Liver (tissue), 9 donors: ENCODE results near the gene HSD17B4. TPM values are rescaled to one million over a fixed set of nuclear protein-coding genes. Genes with fewer than 3 reads are reported as not detected.

Experiments used
- DNase-seq: peaks from one replicate; pipeline ENCODE4 v3.0.0-alpha.2; 2017; ENCODE audit warnings: low spot score
- H3K27ac ChIP-seq, 2 donors: one replicate each; pipeline ENCODE4 v1.7.0; 2013; ENCODE audit warnings: inconsistent platforms in 2 of 2, low read length in 2 of 2, control low read depth in 1 of 2, low read depth in 1 of 2, mild to moderate bottlenecking in 1 of 2
- H3K27me3 ChIP-seq, 4 donors: one replicate each; pipeline versions ENCODE4 v1.6.1 to v1.7.0; 2013; ENCODE audit warnings: low read length in 3 of 4, inconsistent platforms in 1 of 4, mild to moderate bottlenecking in 1 of 4, moderate library complexity in 1 of 4; ENCODE audit not compliant: control insufficient read depth in 4 of 4, insufficient read depth in 4 of 4
- H3K36me3 ChIP-seq, 4 donors: one replicate each; pipeline versions ENCODE4 v1.6.1 to v1.7.0; 2013; ENCODE audit warnings: low read length in 3 of 4, mild to moderate bottlenecking in 3 of 4, low read depth in 1 of 4, moderate library complexity in 1 of 4; ENCODE audit not compliant: control insufficient read depth in 4 of 4, insufficient read depth in 3 of 4
- H3K4me1 ChIP-seq, 4 donors: one replicate each; pipeline versions ENCODE4 v1.6.1 to v1.7.0; 2013; ENCODE audit warnings: low read length in 3 of 4, mild to moderate bottlenecking in 3 of 4, moderate library complexity in 1 of 4; ENCODE audit not compliant: control insufficient read depth in 4 of 4, insufficient read depth in 4 of 4
- H3K4me3 ChIP-seq, 3 donors: one replicate each; pipeline versions ENCODE4 v1.6.1 to v1.7.0; 2013; ENCODE audit warnings: low read length in 3 of 3, control low read depth in 1 of 3, low read depth in 1 of 3, mild to moderate bottlenecking in 1 of 3
- H3K9ac ChIP-seq, 2 donors: one replicate each; pipeline ENCODE4 v1.7.0; 2013; ENCODE audit warnings: low read length in 2 of 2, mild to moderate bottlenecking in 2 of 2, moderate library complexity in 2 of 2, control low read depth in 1 of 2, low read depth in 1 of 2
- H3K9me3 ChIP-seq, 4 donors: one replicate each; pipeline versions ENCODE4 v1.6.1 to v1.7.0; 2013; ENCODE audit warnings: low read length in 3 of 4; ENCODE audit not compliant: control insufficient read depth in 4 of 4
- ATF3 ChIP-seq: IDR thresholded peaks from 2 replicates; pipeline ENCODE4 v1.6.1; 2016; ENCODE audit warnings: antibody characterized with exemption
- EGR1 ChIP-seq, 2 donors: IDR thresholded peaks; 2 replicates each; pipeline ENCODE4 v1.6.1; 2016 to 2018; ENCODE audit warnings: antibody characterized with exemption in 2 of 2, low read depth in 2 of 2
- FOXA1 ChIP-seq: IDR thresholded peaks from 2 replicates; pipeline ENCODE4 v1.6.1; 2016; ENCODE audit warnings: antibody characterized with exemption
- FOXA2 ChIP-seq: IDR thresholded peaks from 2 replicates; pipeline ENCODE4 v1.6.1; 2016; ENCODE audit warnings: antibody characterized with exemption
- GABPA ChIP-seq, 2 donors: IDR thresholded peaks in 1 of 2; conservative IDR thresholded peaks in 1 of 2; 2 replicates each; pipeline ENCODE4 v1.6.1; 2016; ENCODE audit warnings: antibody characterized with exemption in 2 of 2, mild to moderate bottlenecking in 1 of 2, moderate library complexity in 1 of 2
- HNF4G ChIP-seq: IDR thresholded peaks from 2 replicates; pipeline ENCODE4 v1.6.1; 2016; ENCODE audit warnings: antibody characterized with exemption
- JUND ChIP-seq, 2 donors: IDR thresholded peaks; 2 replicates each; pipeline ENCODE4 v1.6.1; 2016; ENCODE audit warnings: antibody characterized with exemption in 2 of 2
- MAX ChIP-seq: IDR thresholded peaks from 2 replicates; pipeline ENCODE4 v1.6.1; 2016; ENCODE audit warnings: antibody characterized with exemption
- NR2F2 ChIP-seq: IDR thresholded peaks from 2 replicates; pipeline ENCODE4 v1.6.1; 2016; ENCODE audit warnings: antibody characterized with exemption
- RAD21 ChIP-seq, 2 donors: IDR thresholded peaks; 2 replicates each; pipeline ENCODE4 v1.6.1; 2016; ENCODE audit warnings: antibody characterized with exemption in 2 of 2, mild to moderate bottlenecking in 2 of 2
- RXRA ChIP-seq, 2 donors: IDR thresholded peaks; 2 replicates each; pipeline ENCODE4 v1.6.1; 2017 to 2018; ENCODE audit warnings: antibody characterized with exemption in 2 of 2, mild to moderate bottlenecking in 1 of 2
- SP1 ChIP-seq: IDR thresholded peaks from 2 replicates; pipeline ENCODE4 v1.6.1; 2018; ENCODE audit warnings: antibody characterized with exemption, mild to moderate bottlenecking
- TAF1 ChIP-seq: conservative IDR thresholded peaks from 2 replicates; pipeline ENCODE4 v1.6.1; 2016; ENCODE audit warnings: antibody characterized with exemption, mild to moderate bottlenecking
- YY1 ChIP-seq: IDR thresholded peaks from 2 replicates; pipeline ENCODE4 v1.6.1; 2016; ENCODE audit warnings: antibody characterized with exemption, mild to moderate bottlenecking
- WGBS: extraction: QIAGEN DNeasy Blood & Tissue Kit; methylation state at CpG from one replicate; pipeline ENCODE4 v1.1.7; 2013; 5-methylcytosine and 5-hydroxymethylcytosine counted together
- polyA plus RNA-seq, 2 donors: library from polyadenylated mRNA; stranded (reverse) in 1 of 2; unstranded in 1 of 2; fragments of 200-250 nt in 1 of 2; fragments of >200 nt in 1 of 2; fragmentation: Nextera tagmentation in 1 of 2; extraction: Ambion mirVana in 1 of 2; gene quantifications; one replicate each; pipeline versions ENCODE4 v1.2.1 to v1.2.3, GENCODE V29; 2013 to 2015
- total RNA-seq, 2 donors: library from RNA; depleted of rRNA; stranded (reverse); fragments of >200 nt; gene quantifications; one replicate each; pipeline ENCODE4 v1.2.3, GENCODE V29; 2014
- TF ChIP-seq, protein P1 (sequence below): fragments of 150-350 bp; IDR thresholded peaks from 2 replicates; pipeline ENCODE4 v1.5.1; 2017; ENCODE audit warnings: improper control_type of control experiment, low read depth, low read length; ENCODE audit not compliant: missing input control
- TF ChIP-seq, protein P2 (sequence below): IDR thresholded peaks from 2 replicates; pipeline ENCODE4 v1.6.1; 2016; ENCODE audit warnings: antibody characterized with exemption, mild to moderate bottlenecking
- donor health status: healthy.
- donor health status: healthy.
- donor health status: healthy.
- donor health status: healthy.
- donor health status: healthy.

Gene HSD17B4
- total and polyA plus RNA-seq, 4 donors = 299 to 699 (median 393) TPM

- no peak overlapping the region for H3K27ac ChIP-seq
- no peaks in the 10 kb centered on the region for H3K9me3 ChIP-seq
- H3K9ac ChIP-seq = no peak overlapping the region
- H3K4me1 ChIP-seq = peaks cover 0 to 2% (median 0%) of the 10 kb centered on the region in 4 donors
- no peak overlapping the region for H3K4me3 ChIP-seq
- H3K36me3 ChIP-seq = no peaks in the 10 kb centered on the region
- H3K27me3 ChIP-seq = no peaks in the 10 kb centered on the region
- TF ChIP-seq MAX (no peak), FOXA2 (no peak), RXRA (IDR thresholded peaks at IDR 0.05) (no peak), GABPA (IDR thresholded peaks at IDR 0.05 in 1 of 2, conservative IDR thresholded peaks at IDR 0.05 in 1 of 2) (no peak), JUND (IDR thresholded peaks at IDR 0.05) (no peak), HNF4G (no peak), YY1 (no peak), RAD21 (IDR thresholded peaks at IDR 0.05) (no peak), SP1 (no peak), NR2F2 (no peak), ATF3 (no peak), TAF1 (no peak)
- TF ChIP-seq, protein P1, sequence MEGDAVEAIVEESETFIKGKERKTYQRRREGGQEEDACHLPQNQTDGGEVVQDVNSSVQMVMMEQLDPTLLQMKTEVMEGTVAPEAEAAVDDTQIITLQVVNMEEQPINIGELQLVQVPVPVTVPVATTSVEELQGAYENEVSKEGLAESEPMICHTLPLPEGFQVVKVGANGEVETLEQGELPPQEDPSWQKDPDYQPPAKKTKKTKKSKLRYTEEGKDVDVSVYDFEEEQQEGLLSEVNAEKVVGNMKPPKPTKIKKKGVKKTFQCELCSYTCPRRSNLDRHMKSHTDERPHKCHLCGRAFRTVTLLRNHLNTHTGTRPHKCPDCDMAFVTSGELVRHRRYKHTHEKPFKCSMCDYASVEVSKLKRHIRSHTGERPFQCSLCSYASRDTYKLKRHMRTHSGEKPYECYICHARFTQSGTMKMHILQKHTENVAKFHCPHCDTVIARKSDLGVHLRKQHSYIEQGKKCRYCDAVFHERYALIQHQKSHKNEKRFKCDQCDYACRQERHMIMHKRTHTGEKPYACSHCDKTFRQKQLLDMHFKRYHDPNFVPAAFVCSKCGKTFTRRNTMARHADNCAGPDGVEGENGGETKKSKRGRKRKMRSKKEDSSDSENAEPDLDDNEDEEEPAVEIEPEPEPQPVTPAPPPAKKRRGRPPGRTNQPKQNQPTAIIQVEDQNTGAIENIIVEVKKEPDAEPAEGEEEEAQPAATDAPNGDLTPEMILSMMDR = no peak
- no peak for DNase-seq
- WGBS = 94% methylated on average over 5 of the region's 5 CpGs
These were observed 45.7 kb upstream of the HSD17B4 start for GRCh38 chr5:119406551-119407110.

GRCh38 chr5:119409235-119409815, 43.0 kb upstream of the HSD17B4 start:
- H3K27ac ChIP-seq = no peak overlapping the region
- no peaks in the 10 kb centered on the region for H3K27me3 ChIP-seq
- TF ChIP-seq, protein P2, sequence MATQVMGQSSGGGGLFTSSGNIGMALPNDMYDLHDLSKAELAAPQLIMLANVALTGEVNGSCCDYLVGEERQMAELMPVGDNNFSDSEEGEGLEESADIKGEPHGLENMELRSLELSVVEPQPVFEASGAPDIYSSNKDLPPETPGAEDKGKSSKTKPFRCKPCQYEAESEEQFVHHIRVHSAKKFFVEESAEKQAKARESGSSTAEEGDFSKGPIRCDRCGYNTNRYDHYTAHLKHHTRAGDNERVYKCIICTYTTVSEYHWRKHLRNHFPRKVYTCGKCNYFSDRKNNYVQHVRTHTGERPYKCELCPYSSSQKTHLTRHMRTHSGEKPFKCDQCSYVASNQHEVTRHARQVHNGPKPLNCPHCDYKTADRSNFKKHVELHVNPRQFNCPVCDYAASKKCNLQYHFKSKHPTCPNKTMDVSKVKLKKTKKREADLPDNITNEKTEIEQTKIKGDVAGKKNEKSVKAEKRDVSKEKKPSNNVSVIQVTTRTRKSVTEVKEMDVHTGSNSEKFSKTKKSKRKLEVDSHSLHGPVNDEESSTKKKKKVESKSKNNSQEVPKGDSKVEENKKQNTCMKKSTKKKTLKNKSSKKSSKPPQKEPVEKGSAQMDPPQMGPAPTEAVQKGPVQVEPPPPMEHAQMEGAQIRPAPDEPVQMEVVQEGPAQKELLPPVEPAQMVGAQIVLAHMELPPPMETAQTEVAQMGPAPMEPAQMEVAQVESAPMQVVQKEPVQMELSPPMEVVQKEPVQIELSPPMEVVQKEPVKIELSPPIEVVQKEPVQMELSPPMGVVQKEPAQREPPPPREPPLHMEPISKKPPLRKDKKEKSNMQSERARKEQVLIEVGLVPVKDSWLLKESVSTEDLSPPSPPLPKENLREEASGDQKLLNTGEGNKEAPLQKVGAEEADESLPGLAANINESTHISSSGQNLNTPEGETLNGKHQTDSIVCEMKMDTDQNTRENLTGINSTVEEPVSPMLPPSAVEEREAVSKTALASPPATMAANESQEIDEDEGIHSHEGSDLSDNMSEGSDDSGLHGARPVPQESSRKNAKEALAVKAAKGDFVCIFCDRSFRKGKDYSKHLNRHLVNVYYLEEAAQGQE = no peak
- no peak for TF ChIP-seq JUND (IDR thresholded peaks at IDR 0.05)
- TF ChIP-seq, protein P1 = no peak
- TF ChIP-seq FOXA1 = no peak
- no peak for TF ChIP-seq ATF3
- no peak for TF ChIP-seq GABPA (IDR thresholded peaks at IDR 0.05 in 1 of 2, conservative IDR thresholded peaks at IDR 0.05 in 1 of 2)
- no peak for TF ChIP-seq FOXA2
- no peak for TF ChIP-seq NR2F2
- TF ChIP-seq EGR1 (IDR thresholded peaks at IDR 0.05; ENCODE audit: low read depth in 2 of 2) = no peak
- TF ChIP-seq TAF1 = no peak
- no peak for TF ChIP-seq YY1
- no peak for TF ChIP-seq RAD21 (IDR thresholded peaks at IDR 0.05)
- no peaks in the 10 kb centered on the region for H3K36me3 ChIP-seq
- peaks cover 0 to 4% (median 0%) of the 10 kb centered on the region in 4 donors for H3K4me1 ChIP-seq
- DNase-seq = no peak
- H3K9me3 ChIP-seq = no peaks in the 10 kb centered on the region
- no peak overlapping the region for H3K4me3 ChIP-seq
- 84% methylated on average over 3 of the region's 3 CpGs for WGBS
- H3K9ac ChIP-seq = no peak overlapping the region
